HG03159 (cell line): ENCODE data around the gene UNC5C.

Experiments used
- ATAC-seq: cut with Tn5 transposase; IDR thresholded peaks from one replicate; pipeline ENCODE4 v1.9.1; 2021; ENCODE audit warnings: mild to moderate bottlenecking, moderate library complexity; ENCODE audit not compliant: unreplicated experiment

UNC5C gene

GRCh38 chr4:95548738-95549245 lies at the start of gene UNC5C:
UNC5C (minus strand) TSS chr4:95548973.
- no peak for ATAC-seq

GRCh38 chr4:95596676-95597075 lies 47.9 kb upstream of the UNC5C start:
- ATAC-seq: no peak

GRCh38 chr4:95594629-95595028 lies 45.9 kb upstream of the UNC5C start:
- ATAC-seq: no peak

- ATAC-seq: no peak
These were observed 45.2 kb upstream of the UNC5C start for GRCh38 chr4:95594013-95594412.

- no peak for ATAC-seq
These were observed 42.5 kb upstream of the UNC5C start for GRCh38 chr4:95591278-95591677.

GRCh38 chr4:95590615-95591014 lies 41.8 kb upstream of the UNC5C start:
- ATAC-seq: no peak

- ATAC-seq: no peak
These were observed 36.4 kb upstream of the UNC5C start for GRCh38 chr4:95585016-95585695.

- no peak for ATAC-seq
These were observed 31.5 kb upstream of the UNC5C start for GRCh38 chr4:95580226-95580625.

- ATAC-seq: no peak
These were observed 23.7 kb upstream of the UNC5C start for GRCh38 chr4:95572304-95572991.

GRCh38 chr4:95571577-95571976 lies 22.8 kb upstream of the UNC5C start:
- no peak for ATAC-seq

- no peak for ATAC-seq
These were observed 15.0 kb upstream of the UNC5C start for GRCh38 chr4:95563638-95564337.

GRCh38 chr4:95560774-95561173 lies 12.0 kb upstream of the UNC5C start:
- no peak for ATAC-seq

GRCh38 chr4:95556207-95556859 lies 7.6 kb upstream of the UNC5C start:
- ATAC-seq: no peak

GRCh38 chr4:95552942-95553550 lies 4.3 kb upstream of the UNC5C start:
- no peak for ATAC-seq

GRCh38 chr4:95551653-95552052 lies 2.9 kb upstream of the UNC5C start:
- no peak for ATAC-seq

GRCh38 chr4:95550115-95550987 lies 1.6 kb upstream of the UNC5C start:
- no peak for ATAC-seq

GRCh38 chr4:95549246-95550114 lies 707 bp upstream of the UNC5C start:
- ATAC-seq: peak; percentile 98

- ATAC-seq: no peak
These were observed 880 bp downstream of the UNC5C start for GRCh38 chr4:95547715-95548471.
